Esophagus muscularis mucosa (tissue), 3 donors: ENCODE data around the gene ZNF215.

Experiments
- EP300 ChIP-seq: sonication (generic); formaldehyde crosslinking; IDR thresholded peaks from one replicate; pipeline ENCODE4 v1.6.1; 2017; ENCODE audit warnings: antibody characterized with exemption
- TF ChIP-seq, protein P1 (sequence below), 3 experiments: fragments of 200-600 bp in 2 of 3; fragments of 450-650 bp in 1 of 3; sonication (generic) in 2 of 3; IDR thresholded peaks; one replicate each; pipeline ENCODE4 v1.5.1; 2017 to 2019; ENCODE audit warnings: antibody characterized with exemption in 3 of 3, mild to moderate bottlenecking in 2 of 3, moderate library complexity in 1 of 3

DNA sequence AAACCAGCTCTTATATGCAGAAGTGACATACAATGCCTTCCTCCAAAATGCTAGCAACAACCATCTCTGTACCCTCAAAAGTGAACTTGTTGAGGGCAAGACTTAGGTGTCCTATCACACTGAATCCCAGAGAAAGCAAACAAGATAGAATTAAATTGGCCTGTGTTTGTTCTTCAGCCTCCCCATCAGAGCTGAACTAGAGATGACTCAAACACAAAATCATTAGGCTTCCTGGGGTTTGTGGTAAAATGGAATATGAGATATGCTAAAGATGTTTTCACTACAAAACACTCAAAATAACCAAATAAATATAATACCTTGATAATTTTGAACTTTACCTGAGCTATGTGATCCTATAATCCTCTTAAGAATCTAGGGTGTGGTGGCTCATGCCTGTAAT lies 62.3 kb downstream of the ZNF215 start:
- TF ChIP-seq, protein P1, sequence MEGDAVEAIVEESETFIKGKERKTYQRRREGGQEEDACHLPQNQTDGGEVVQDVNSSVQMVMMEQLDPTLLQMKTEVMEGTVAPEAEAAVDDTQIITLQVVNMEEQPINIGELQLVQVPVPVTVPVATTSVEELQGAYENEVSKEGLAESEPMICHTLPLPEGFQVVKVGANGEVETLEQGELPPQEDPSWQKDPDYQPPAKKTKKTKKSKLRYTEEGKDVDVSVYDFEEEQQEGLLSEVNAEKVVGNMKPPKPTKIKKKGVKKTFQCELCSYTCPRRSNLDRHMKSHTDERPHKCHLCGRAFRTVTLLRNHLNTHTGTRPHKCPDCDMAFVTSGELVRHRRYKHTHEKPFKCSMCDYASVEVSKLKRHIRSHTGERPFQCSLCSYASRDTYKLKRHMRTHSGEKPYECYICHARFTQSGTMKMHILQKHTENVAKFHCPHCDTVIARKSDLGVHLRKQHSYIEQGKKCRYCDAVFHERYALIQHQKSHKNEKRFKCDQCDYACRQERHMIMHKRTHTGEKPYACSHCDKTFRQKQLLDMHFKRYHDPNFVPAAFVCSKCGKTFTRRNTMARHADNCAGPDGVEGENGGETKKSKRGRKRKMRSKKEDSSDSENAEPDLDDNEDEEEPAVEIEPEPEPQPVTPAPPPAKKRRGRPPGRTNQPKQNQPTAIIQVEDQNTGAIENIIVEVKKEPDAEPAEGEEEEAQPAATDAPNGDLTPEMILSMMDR (IDR thresholded peaks at IDR 0.05): no peak
- no peak for TF ChIP-seq EP300
